Measurements from ENCODE around the gene KITLG. TPM values are rescaled to one million over a fixed set of nuclear protein-coding genes. Genes with fewer than 3 reads are reported as not detected.

Gene KITLG
- total RNA-seq, 6 experiments from 2014 or later = 0.67 to 2.8 (median 1.1) TPM

- 58% methylated on average over 12 of the region's 12 CpGs for WGBS (ENCODE audit: insufficient coverage, low coverage, low lambda C conversion rate, missing lambda C conversion rate)
- Histone ChIP-seq H3K9me3 (no peaks in the 10 kb centered on the region), H3K27ac (no peak overlapping the region), H3K4me3 (peak overlapping the region; percentile 58 to 64 (median 63)), H3K27me3 (no peaks in the 10 kb centered on the region), H3K4me1 (peaks cover 0 to 10% (median 0%) of the 10 kb centered on the region in 4 donors), H3K36me3 (no peaks in the 10 kb centered on the region)
- no peak for ATAC-seq
- DNase-seq = no peak
- intact Hi-C loops (cut with DNase I) = no loop called here
- TF ChIP-seq, protein P1, sequence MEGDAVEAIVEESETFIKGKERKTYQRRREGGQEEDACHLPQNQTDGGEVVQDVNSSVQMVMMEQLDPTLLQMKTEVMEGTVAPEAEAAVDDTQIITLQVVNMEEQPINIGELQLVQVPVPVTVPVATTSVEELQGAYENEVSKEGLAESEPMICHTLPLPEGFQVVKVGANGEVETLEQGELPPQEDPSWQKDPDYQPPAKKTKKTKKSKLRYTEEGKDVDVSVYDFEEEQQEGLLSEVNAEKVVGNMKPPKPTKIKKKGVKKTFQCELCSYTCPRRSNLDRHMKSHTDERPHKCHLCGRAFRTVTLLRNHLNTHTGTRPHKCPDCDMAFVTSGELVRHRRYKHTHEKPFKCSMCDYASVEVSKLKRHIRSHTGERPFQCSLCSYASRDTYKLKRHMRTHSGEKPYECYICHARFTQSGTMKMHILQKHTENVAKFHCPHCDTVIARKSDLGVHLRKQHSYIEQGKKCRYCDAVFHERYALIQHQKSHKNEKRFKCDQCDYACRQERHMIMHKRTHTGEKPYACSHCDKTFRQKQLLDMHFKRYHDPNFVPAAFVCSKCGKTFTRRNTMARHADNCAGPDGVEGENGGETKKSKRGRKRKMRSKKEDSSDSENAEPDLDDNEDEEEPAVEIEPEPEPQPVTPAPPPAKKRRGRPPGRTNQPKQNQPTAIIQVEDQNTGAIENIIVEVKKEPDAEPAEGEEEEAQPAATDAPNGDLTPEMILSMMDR (IDR thresholded peaks at IDR 0.05) = no peak
- TF ChIP-seq POLR2A (IDR thresholded peaks at IDR 0.05) = no peak
Measured at GRCh38 chr12:88578276-88579160, 1.8 kb downstream of the KITLG start.

- ATAC-seq (no peak), DNase-seq (no peak)
- Histone ChIP-seq H3K4me3 (no peak overlapping the region), H3K27me3 (no peaks in the 10 kb centered on the region), H3K4me1 (peaks cover 0 to 10% (median 0%) of the 10 kb centered on the region in 4 donors), H3K36me3 (no peaks in the 10 kb centered on the region), H3K27ac (no peak overlapping the region), H3K9me3 (no peaks in the 10 kb centered on the region)
- 78% methylated on average over 1 of the region's 1 CpG for WGBS (ENCODE audit: insufficient coverage, low coverage, low lambda C conversion rate, missing lambda C conversion rate)
- no peak for TF ChIP-seq POLR2A (IDR thresholded peaks at IDR 0.05)
- TF ChIP-seq, protein P1 (IDR thresholded peaks at IDR 0.05) = no peak
- intact Hi-C loops (cut with DNase I) = no loop called here
Measured at GRCh38 chr12:88577537-88577936, 2.7 kb downstream of the KITLG start.

DNA sequence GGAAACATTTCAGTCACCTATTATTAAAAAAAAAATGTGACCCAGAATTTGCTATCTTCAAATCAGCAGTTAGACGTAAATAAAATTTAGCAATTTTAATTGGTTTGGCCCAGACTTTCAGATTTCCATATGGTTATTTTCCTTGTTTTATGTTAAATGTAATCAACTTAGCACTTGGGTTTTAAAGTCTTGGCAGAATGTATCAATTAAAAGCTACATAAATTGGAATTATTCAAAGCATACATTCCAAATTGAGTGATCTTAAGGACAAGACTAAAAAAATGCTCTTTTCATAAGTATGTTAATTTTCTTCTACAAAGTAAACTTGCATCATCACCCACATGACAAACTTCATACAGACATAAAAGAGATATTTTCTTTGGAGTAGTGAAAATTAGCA is 3.4 kb downstream of the KITLG start:
- Histone ChIP-seq H3K4me3 (no peak overlapping the region), H3K36me3 (no peaks in the 10 kb centered on the region), H3K4me1 (peaks cover 0 to 10% (median 0%) of the 10 kb centered on the region in 4 donors), H3K27ac (no peak overlapping the region), H3K27me3 (no peaks in the 10 kb centered on the region), H3K9me3 (no peaks in the 10 kb centered on the region)
- TF ChIP-seq, protein P1 (IDR thresholded peaks at IDR 0.05) = no peak
- no peak for TF ChIP-seq POLR2A (IDR thresholded peaks at IDR 0.05)
- intact Hi-C loops (cut with DNase I) = no loop called here
- 87% methylated on average over 1 of the region's 1 CpG for WGBS (ENCODE audit: insufficient coverage, low coverage, low lambda C conversion rate, missing lambda C conversion rate)
- no peak for DNase-seq
- no peak for ATAC-seq

- no peaks in the 10 kb centered on the region for H3K27me3 ChIP-seq
- intact Hi-C loops (cut with DNase I) = no loop called here
- ATAC-seq = no peak
- DNase-seq = no peak
- WGBS (ENCODE audit: insufficient coverage, low coverage, low lambda C conversion rate, missing lambda C conversion rate) = 47% methylated on average over 2 of the region's 2 CpGs
- TF ChIP-seq POLR2A (IDR thresholded peaks at IDR 0.05) = no peak
- TF ChIP-seq, protein P1 (IDR thresholded peaks at IDR 0.05) = no peak
- H3K27ac ChIP-seq = no peak overlapping the region
- H3K9me3 ChIP-seq = no peaks in the 10 kb centered on the region
- H3K4me3 ChIP-seq = no peak overlapping the region
- no peaks in the 10 kb centered on the region for H3K36me3 ChIP-seq
- H3K4me1 ChIP-seq = peaks cover 0 to 10% (median 0%) of the 10 kb centered on the region in 4 donors
Measured at GRCh38 chr12:88575361-88575970, 4.8 kb downstream of the KITLG start.
